ENCODE results near the gene DMD. TPM values are rescaled to one million over a fixed set of nuclear protein-coding genes. Genes with fewer than 3 reads are reported as not detected.

The DMD gene
- total RNA-seq, 2 experiments from 2014 or later, result 0.85 to 1.8 TPM

GRCh38 chrX:31546126-31546525, 1665.2 kb downstream of the DMD start:
- no peak overlapping the region for H3K4me3 Mint-ChIP-seq
- H3K9me3 Mint-ChIP-seq (ENCODE audit: low read depth), result no peaks in the 10 kb centered on the region
- H3K27me3 Mint-ChIP-seq, result no peaks in the 10 kb centered on the region
- no peak overlapping the region for H3K27ac Mint-ChIP-seq
- ATAC-seq, result no peak
- ChIA-PET POLR2A (no interaction called here), CTCF (interaction anchor here (0.6 kb wide), 1 partner anchor 145 kb away, joined by 4 read pairs; no protein-coding TSS in a partner anchor)
- intact Hi-C loops (cut with DNase I, micrococcal nuclease), result no loop called here
- H3K4me1 Mint-ChIP-seq, result no peaks in the 10 kb centered on the region
- no peaks in the 10 kb centered on the region for H3K36me3 Mint-ChIP-seq (ENCODE audit: low read depth)
- no peak for DNase-seq

GRCh38 chrX:31545726-31546125, 1665.6 kb downstream of the DMD start:
- Mint-ChIP-seq H3K27me3 (no peaks in the 10 kb centered on the region), H3K27ac (no peak overlapping the region), H3K36me3 (ENCODE audit: low read depth) (no peaks in the 10 kb centered on the region), H3K4me1 (no peaks in the 10 kb centered on the region), H3K4me3 (no peak overlapping the region), H3K9me3 (ENCODE audit: low read depth) (no peaks in the 10 kb centered on the region)
- intact Hi-C loops (cut with DNase I, micrococcal nuclease), result no loop called here
- ChIA-PET POLR2A (no interaction called here), CTCF (interaction anchor here (0.6 kb wide), 1 partner anchor 145 kb away, joined by 4 read pairs; no protein-coding TSS in a partner anchor)
- no peak for DNase-seq
- ATAC-seq, result no peak

GRCh38 chrX:31545191-31545590, 1666.2 kb downstream of the DMD start:
- Mint-ChIP-seq H3K27me3 (no peaks in the 10 kb centered on the region), H3K27ac (no peak overlapping the region), H3K36me3 (ENCODE audit: low read depth) (no peaks in the 10 kb centered on the region), H3K4me3 (no peak overlapping the region), H3K4me1 (no peaks in the 10 kb centered on the region), H3K9me3 (ENCODE audit: low read depth) (no peaks in the 10 kb centered on the region)
- POLR2A ChIA-PET, result no interaction called here
- intact Hi-C loops (cut with DNase I, micrococcal nuclease), result no loop called here
- ATAC-seq (no peak), DNase-seq (no peak)
- CTCF ChIA-PET, result no interaction called here

- no peaks in the 10 kb centered on the region for H3K9me3 Mint-ChIP-seq (ENCODE audit: low read depth)
- no peak overlapping the region for H3K4me3 Mint-ChIP-seq
- no peak for ATAC-seq
- no peaks in the 10 kb centered on the region for H3K36me3 Mint-ChIP-seq (ENCODE audit: low read depth)
- H3K27ac Mint-ChIP-seq, result no peak overlapping the region
- no peaks in the 10 kb centered on the region for H3K4me1 Mint-ChIP-seq
- no peak for DNase-seq
- intact Hi-C loops (cut with DNase I, micrococcal nuclease), result no loop called here
- H3K27me3 Mint-ChIP-seq, result no peaks in the 10 kb centered on the region
- POLR2A ChIA-PET, result no interaction called here
- CTCF ChIA-PET, result no interaction called here
These were observed 1667.7 kb downstream of the DMD start for GRCh38 chrX:31543634-31544033.

- no peak for DNase-seq
- ATAC-seq, result no peak
- no peaks in the 10 kb centered on the region for H3K9me3 Mint-ChIP-seq (ENCODE audit: low read depth)
- no peaks in the 10 kb centered on the region for H3K36me3 Mint-ChIP-seq (ENCODE audit: low read depth)
- CTCF ChIA-PET, result no interaction called here
- H3K4me1 Mint-ChIP-seq, result no peaks in the 10 kb centered on the region
- H3K4me3 Mint-ChIP-seq, result no peak overlapping the region
- H3K27ac Mint-ChIP-seq, result no peak overlapping the region
- H3K27me3 Mint-ChIP-seq, result no peaks in the 10 kb centered on the region
- intact Hi-C loops (cut with DNase I, micrococcal nuclease), result no loop called here
- POLR2A ChIA-PET, result no interaction called here
These were observed 1668.8 kb downstream of the DMD start for GRCh38 chrX:31542566-31542965.

- POLR2A ChIA-PET, result no interaction called here
- CTCF ChIA-PET, result no interaction called here
- DNase-seq, result no peak
- no peak for ATAC-seq
- Mint-ChIP-seq H3K36me3 (ENCODE audit: low read depth) (no peaks in the 10 kb centered on the region), H3K27me3 (no peaks in the 10 kb centered on the region), H3K9me3 (ENCODE audit: low read depth) (no peaks in the 10 kb centered on the region), H3K4me3 (no peak overlapping the region), H3K4me1 (no peaks in the 10 kb centered on the region), H3K27ac (no peak overlapping the region)
- intact Hi-C loops (cut with DNase I, micrococcal nuclease), result no loop called here
These were observed 1671.0 kb downstream of the DMD start for GRCh38 chrX:31540313-31540712.

- H3K4me3 Mint-ChIP-seq, result no peak overlapping the region
- ATAC-seq (no peak), DNase-seq (no peak)
- intact Hi-C loops (cut with DNase I, micrococcal nuclease), result no loop called here
- H3K36me3 Mint-ChIP-seq (ENCODE audit: low read depth), result no peaks in the 10 kb centered on the region
- H3K27ac Mint-ChIP-seq, result no peak overlapping the region
- ChIA-PET CTCF (no interaction called here), POLR2A (no interaction called here)
- H3K27me3 Mint-ChIP-seq, result no peaks in the 10 kb centered on the region
- no peaks in the 10 kb centered on the region for H3K4me1 Mint-ChIP-seq
- H3K9me3 Mint-ChIP-seq (ENCODE audit: low read depth), result no peaks in the 10 kb centered on the region
These were observed 1683.8 kb downstream of the DMD start for GRCh38 chrX:31527455-31528126.

- Mint-ChIP-seq H3K4me3 (no peak overlapping the region), H3K27ac (no peak overlapping the region), H3K9me3 (ENCODE audit: low read depth) (no peaks in the 10 kb centered on the region), H3K4me1 (no peaks in the 10 kb centered on the region), H3K27me3 (peaks cover 2% of the 10 kb centered on the region), H3K36me3 (ENCODE audit: low read depth) (no peaks in the 10 kb centered on the region)
- CTCF ChIA-PET, result no interaction called here
- POLR2A ChIA-PET, result no interaction called here
- ATAC-seq (no peak), DNase-seq (no peak)
- intact Hi-C loops (cut with DNase I, micrococcal nuclease), result no loop called here
These were observed 1687.3 kb downstream of the DMD start for GRCh38 chrX:31523884-31524536.

GRCh38 chrX:31522760-31523159, 1688.6 kb downstream of the DMD start:
- ATAC-seq (no peak), DNase-seq (no peak)
- Mint-ChIP-seq H3K36me3 (ENCODE audit: low read depth) (no peaks in the 10 kb centered on the region), H3K9me3 (ENCODE audit: low read depth) (no peaks in the 10 kb centered on the region), H3K27me3 (peaks cover 2% of the 10 kb centered on the region), H3K4me3 (no peak overlapping the region), H3K4me1 (no peaks in the 10 kb centered on the region), H3K27ac (no peak overlapping the region)
- intact Hi-C loops (cut with DNase I, micrococcal nuclease), result no loop called here
- ChIA-PET CTCF (no interaction called here), POLR2A (no interaction called here)

GRCh38 chrX:31521941-31522340, 1689.4 kb downstream of the DMD start:
- no peak for DNase-seq
- intact Hi-C loops (cut with DNase I, micrococcal nuclease), result no loop called here
- Mint-ChIP-seq H3K4me3 (no peak overlapping the region), H3K27me3 (peaks cover 2% of the 10 kb centered on the region), H3K27ac (no peak overlapping the region), H3K9me3 (ENCODE audit: low read depth) (no peaks in the 10 kb centered on the region), H3K36me3 (ENCODE audit: low read depth) (no peaks in the 10 kb centered on the region), H3K4me1 (no peaks in the 10 kb centered on the region)
- ChIA-PET POLR2A (no interaction called here), CTCF (no interaction called here)
- ATAC-seq, result no peak

- DNase-seq, result no peak
- Mint-ChIP-seq H3K27me3 (no peaks in the 10 kb centered on the region), H3K36me3 (ENCODE audit: low read depth) (no peaks in the 10 kb centered on the region), H3K4me3 (no peak overlapping the region), H3K4me1 (no peaks in the 10 kb centered on the region), H3K9me3 (ENCODE audit: low read depth) (no peaks in the 10 kb centered on the region), H3K27ac (no peak overlapping the region)
- ChIA-PET CTCF (no interaction called here), POLR2A (no interaction called here)
- intact Hi-C loops (cut with DNase I, micrococcal nuclease), result no loop called here
- no peak for ATAC-seq
These were observed 1694.8 kb downstream of the DMD start for GRCh38 chrX:31516527-31516926.

- CTCF ChIA-PET, result no interaction called here
- no peaks in the 10 kb centered on the region for H3K9me3 Mint-ChIP-seq (ENCODE audit: low read depth)
- DNase-seq (no peak), ATAC-seq (no peak)
- H3K36me3 Mint-ChIP-seq (ENCODE audit: low read depth), result no peaks in the 10 kb centered on the region
- no peak overlapping the region for H3K27ac Mint-ChIP-seq
- H3K4me3 Mint-ChIP-seq, result no peak overlapping the region
- no peaks in the 10 kb centered on the region for H3K27me3 Mint-ChIP-seq
- H3K4me1 Mint-ChIP-seq, result no peaks in the 10 kb centered on the region
- POLR2A ChIA-PET, result no interaction called here
- intact Hi-C loops (cut with DNase I, micrococcal nuclease), result no loop called here
These were observed 1703.0 kb downstream of the DMD start for GRCh38 chrX:31508338-31508737.
